B cell (primary cell): ENCODE results near the gene NCK2. TPM values are rescaled to one million over a fixed set of nuclear protein-coding genes. Genes with fewer than 3 reads are reported as not detected.
A peak's percentile ranks its signal among the peaks of the same experiment; 100 is the strongest.

Experiments
- ATAC-seq: fragments of 200-7000 bp; cut with Tn5 transposase; one replicate; pipeline ENCODE4 v1.10.0; 2021; ENCODE audit warnings: low read depth, mild to moderate bottlenecking, moderate number of reproducible peaks, moderate library complexity
- CTCF ChIA-PET: fragments of 350-600 bp; sonication (Branson Sonifier 250); formaldehyde crosslinking; loops from one replicate; lab custom pipeline; 2021; ENCODE audit warnings: antibody characterized with exemption, inconsistent platforms; lab: Charles Lee
- POLR2A ChIA-PET: fragments of 350-600 bp; sonication (Branson Sonifier 250); formaldehyde crosslinking; loops from one replicate; lab custom pipeline; 2021; ENCODE audit warnings: antibody characterized with exemption; lab: Charles Lee
- DNase-seq: peaks from one replicate; pipeline ENCODE4 v3.0.0; 2013
- H2AFZ ChIP-seq: 2 replicates; pipeline ENCODE4 v1.6.1; 2012; ENCODE audit warnings: mild to moderate bottlenecking, low read depth, low read length; ENCODE audit not compliant: insufficient read depth, poor library complexity, severe bottlenecking
- H3K27ac ChIP-seq, 2 donors: 1 replicate in 1 of 2; 2 replicates in 1 of 2; pipeline ENCODE4 v1.5.1; 2012 to 2013; ENCODE audit warnings: low read length in 2 of 2, mild to moderate bottlenecking in 2 of 2, moderate library complexity in 1 of 2
- H3K27me3 ChIP-seq, 4 experiments: fragments of 200-600 bp in 1 of 4; sonication (generic) in 1 of 4; replicated peaks in 1 of 4; 1 replicate in 2 of 4; 2 replicates in 2 of 4; pipeline versions ENCODE4 v1.6.1 to v1.7.0; 2013 to 2016; ENCODE audit warnings: low read length in 3 of 4, mild to moderate bottlenecking in 2 of 4, mixed read lengths in 1 of 4, moderate library complexity in 1 of 4; ENCODE audit not compliant: insufficient read depth in 4 of 4, control insufficient read depth in 3 of 4; ENCODE audit errors: control extremely low read depth in 1 of 4
- H3K36me3 ChIP-seq, 2 experiments: replicated peaks in 1 of 2; 1 replicate in 1 of 2; 2 replicates in 1 of 2; pipeline versions ENCODE4 v1.6.1 to v1.7.1; 2013; ENCODE audit warnings: low read length in 1 of 2; ENCODE audit not compliant: insufficient read depth in 2 of 2, control insufficient read depth in 1 of 2; ENCODE audit errors: control extremely low read depth in 1 of 2, extremely low read depth in 1 of 2
- H3K4me1 ChIP-seq, 2 donors: fragments of 200-600 bp in 1 of 2; sonication (generic) in 1 of 2; 1 replicate in 1 of 2; 2 replicates in 1 of 2; pipeline versions ENCODE4 v1.5.1 to v1.6.1; 2013 to 2017; ENCODE audit warnings: low read length in 2 of 2; ENCODE audit not compliant: control insufficient read depth in 2 of 2, insufficient read depth in 2 of 2
- H3K4me2 ChIP-seq: replicated peaks from 2 replicates; pipeline ENCODE3; 2012; ENCODE audit warnings: mild to moderate bottlenecking, low read depth, low read length; ENCODE audit not compliant: poor library complexity, severe bottlenecking
- H3K4me3 ChIP-seq, 5 experiments: fragments of 200-600 bp in 1 of 5; sonication (generic) in 1 of 5; 1 replicate in 3 of 5; 2 replicates in 2 of 5; pipeline versions ENCODE4 v1.5.1 to v1.7.0; 2011 to 2016; ENCODE audit warnings: low read length in 4 of 5, mild to moderate bottlenecking in 4 of 5, low read depth in 2 of 5, control low read depth in 1 of 5, moderate library complexity in 1 of 5; ENCODE audit not compliant: insufficient read depth in 1 of 5; ENCODE audit errors: control extremely low read depth in 1 of 5, extremely low read depth in 1 of 5
- H3K79me2 ChIP-seq: fragments of 200-600 bp; sonication (generic); one replicate; pipeline ENCODE4 v1.6.0; 2016; ENCODE audit warnings: low read length; ENCODE audit not compliant: control insufficient read depth, insufficient read depth
- H3K9ac ChIP-seq: fragments of 200-600 bp; sonication (generic); 2 replicates; pipeline ENCODE4 v1.6.1; 2017; ENCODE audit warnings: mild to moderate bottlenecking, low read length, moderate library complexity
- H3K9me3 ChIP-seq, 3 donors: one replicate each; pipeline versions ENCODE4 v1.6.1 to v1.7.1; 2013; ENCODE audit warnings: low read length in 2 of 3; ENCODE audit not compliant: control insufficient read depth in 2 of 3, insufficient read depth in 1 of 3; ENCODE audit errors: control extremely low read depth in 1 of 3
- H4K20me1 ChIP-seq: 2 replicates; pipeline ENCODE4 v1.6.0; 2012; ENCODE audit warnings: mild to moderate bottlenecking, low read length; ENCODE audit not compliant: insufficient read depth, control insufficient read depth, poor library complexity, severe bottlenecking
- H3K27ac Mint-ChIP-seq: one replicate; pipeline ENCODE4 v1.8.0; 2021; ENCODE audit warnings: mixed read lengths
- H3K27me3 Mint-ChIP-seq: one replicate; pipeline ENCODE4 v1.8.0; 2021; ENCODE audit warnings: mixed read lengths
- H3K4me1 Mint-ChIP-seq: one replicate; pipeline ENCODE4 v1.8.0; 2021; ENCODE audit warnings: mixed read lengths
- H3K4me3 Mint-ChIP-seq: one replicate; pipeline ENCODE4 v1.8.0; 2021; ENCODE audit warnings: mixed read lengths
- H3K9me3 Mint-ChIP-seq: one replicate; pipeline ENCODE4 v1.8.0; 2022; ENCODE audit warnings: mixed read lengths; ENCODE audit not compliant: insufficient read depth
- CTCF ChIP-seq: fragments of 200-600 bp; IDR thresholded peaks from one replicate; pipeline ENCODE4 v1.8.0; 2022; ENCODE audit warnings: antibody characterized with exemption, mild to moderate bottlenecking
- EZH2 ChIP-seq: IDR thresholded peaks from 2 replicates; pipeline ENCODE4 v1.6.1; 2012; ENCODE audit warnings: borderline replicate concordance, low read depth, mild to moderate bottlenecking, moderate library complexity, low read length; ENCODE audit not compliant: insufficient read depth, poor library complexity, severe bottlenecking
- WGBS: methylation state at CpG from one replicate; pipeline ENCODE4 v1.1.5; 2013; ENCODE audit warnings: missing lambda C conversion rate; ENCODE audit not compliant: insufficient coverage; 5-methylcytosine and 5-hydroxymethylcytosine counted together
- intact Hi-C: fragments of 100-400 bp; cut with micrococcal nuclease; formaldehyde crosslinking; loops from one replicate; pipeline ENCODE4 v1.10.0; 2022
- polyA plus RNA-seq: library from polyadenylated mRNA; depleted of rRNA; stranded (reverse); fragments of >200 nt; gene quantifications from 2 replicates; pipeline ENCODE4 v1.2.3, GENCODE V29; 2012
- total RNA-seq, 2 donors: library from RNA; stranded (reverse); fragments of 120-200 nt in 1 of 2; gene quantifications; 1 replicate in 1 of 2; 2 replicates in 1 of 2; pipeline versions ENCODE4 v1.2.3 to v1.2.4, GENCODE V29; 2013 to 2022

The NCK2 gene
- total and polyA plus RNA-seq, 2 donors (not counting 1 experiment from before 2014, with no cell fraction given), result 64.2 to 72.3 TPM

GRCh38 chr2:105739944-105740530 is 4.7 kb upstream of the NCK2 start:
- H3K9me3 Mint-ChIP-seq, result no peaks in the 10 kb centered on the region
- no peak for DNase-seq
- H3K4me1 Mint-ChIP-seq, result peaks cover 55% of the 10 kb centered on the region
- H3K9me3 ChIP-seq, result peaks cover 2 to 14% (median 5%) of the 10 kb centered on the region in 3 donors
- ChIA-PET CTCF (no interaction called here), POLR2A (no interaction called here)
- intact Hi-C loops, result loop anchor here (10.0 kb wide), 1 partner anchor 405 kb away; the partner anchor contains the start of gene C2orf49
- no peak overlapping the region for H3K9ac ChIP-seq
- H2AFZ ChIP-seq, result peak overlapping the region; percentile 9
- H3K4me3 ChIP-seq, result no peak overlapping the region
- H3K4me3 Mint-ChIP-seq, result peak overlapping the region; percentile 69
- no peaks in the 10 kb centered on the region for H3K27me3 Mint-ChIP-seq
- no peaks in the 10 kb centered on the region for H3K36me3 ChIP-seq
- peak overlapping the region; percentile 41 for H3K4me2 ChIP-seq
- WGBS, result 90% methylated on average over 5 of the region's 7 CpGs
- peak overlapping the region; percentile 80 for H3K27ac Mint-ChIP-seq
- H4K20me1 ChIP-seq, result no peaks in the 10 kb centered on the region
- peaks cover 6% of the 10 kb centered on the region for H3K79me2 ChIP-seq
- H3K4me1 ChIP-seq, result peaks cover 41 to 51% of the 10 kb centered on the region in 2 donors
- ATAC-seq, result no peak
- no peak for TF ChIP-seq CTCF
- no peaks in the 10 kb centered on the region for H3K27me3 ChIP-seq
- H3K27ac ChIP-seq, result peak overlapping the region; percentile 62 to 75

GRCh38 chr2:105741174-105741573 is 3.5 kb upstream of the NCK2 start:
- no peak overlapping the region for H3K27ac ChIP-seq
- WGBS, result 100% methylated on average over 2 of the region's 3 CpGs
- no peak overlapping the region for H3K4me3 ChIP-seq
- H3K9me3 ChIP-seq, result peaks cover 0 to 5% (median 0%) of the 10 kb centered on the region in 3 donors
- H3K9me3 Mint-ChIP-seq, result no peaks in the 10 kb centered on the region
- H4K20me1 ChIP-seq, result peaks cover 4% of the 10 kb centered on the region
- H3K4me2 ChIP-seq, result no peak overlapping the region
- ATAC-seq, result no peak
- H3K79me2 ChIP-seq, result peaks cover 18% of the 10 kb centered on the region
- intact Hi-C loops, result loop anchor here (10.0 kb wide), 1 partner anchor 406 kb away; the partner anchor contains the start of gene C2orf49
- H3K4me3 Mint-ChIP-seq, result no peak overlapping the region
- ChIA-PET POLR2A (no interaction called here), CTCF (no interaction called here)
- no peak for DNase-seq
- H2AFZ ChIP-seq, result no peak overlapping the region
- peaks cover 54% of the 10 kb centered on the region for H3K4me1 Mint-ChIP-seq
- H3K27me3 ChIP-seq, result no peaks in the 10 kb centered on the region
- H3K36me3 ChIP-seq, result no peaks in the 10 kb centered on the region
- H3K4me1 ChIP-seq, result peaks cover 39 to 46% of the 10 kb centered on the region in 2 donors
- no peak for TF ChIP-seq EZH2
- no peak for TF ChIP-seq CTCF
- H3K27me3 Mint-ChIP-seq, result no peaks in the 10 kb centered on the region
- no peak overlapping the region for H3K27ac Mint-ChIP-seq
- no peak overlapping the region for H3K9ac ChIP-seq
